HepG2 (cell line): ENCODE data around the gene ZNF678. TPM values are rescaled to one million over a fixed set of nuclear protein-coding genes. Genes with fewer than 3 reads are reported as not detected.
A peak's percentile ranks its signal among the peaks of the same experiment; 100 is the strongest.

ENCODE experiments used
- ATAC-seq: fragments of 200-7000 bp; cut with Tn5 transposase; 3 replicates; pipeline ENCODE4 v1.9.1; 2020; ENCODE audit warnings: mild to moderate bottlenecking, moderate library complexity
- BruUV-seq: library from RNA; stranded (reverse); fragments of 400-500 nt; replicated peaks from 2 replicates; lab custom pipeline; 2021; lab: Mats Ljungman, UMichigan
- CTCF ChIA-PET: fragments of 300-600 bp; formaldehyde crosslinking; extraction: SDS; loops from one replicate; lab custom pipeline; 2021; ENCODE audit warnings: low total read pairs, inconsistent platforms, low intra/inter-chr PET ratio; lab: Yijun Ruan, JAX
- POLR2A ChIA-PET: fragments of 350-600 bp; sonication (Branson Sonifier 250); formaldehyde crosslinking; loops from one replicate; lab custom pipeline; 2020; ENCODE audit warnings: antibody characterized with exemption, inconsistent platforms; lab: Yijun Ruan, JAX
- DNase-seq: peaks from one replicate; pipeline ENCODE4 v3.0.0-alpha.2; 2015; ENCODE audit warnings: low spot score
- FAIRE-seq: peaks from 3 replicates; lab custom pipeline; 2011; peaks lifted over from hg19 to GRCh38; lab: Jason Lieb, UNC
- H2AFZ ChIP-seq: one replicate; pipeline ENCODE4 v1.6.1; 2011; ENCODE audit warnings: low read length, inconsistent platforms
- H3K27ac ChIP-seq: fragments of 300-600 bp; 3 replicates; pipeline ENCODE4 v1.8.0; 2011; ENCODE audit warnings: mixed run types, mild to moderate bottlenecking, mixed read lengths, low read length, inconsistent platforms; ENCODE audit not compliant: insufficient read depth; ENCODE audit errors: extremely low read length
- H3K27me3 ChIP-seq, 2 experiments: fragments of 200-600 bp in 1 of 2; 2 replicates in 1 of 2; 3 replicates in 1 of 2; pipeline versions ENCODE4 v1.6.0 to v1.8.0; 2011; ENCODE audit warnings: low read length in 2 of 2, mild to moderate bottlenecking in 2 of 2, moderate library complexity in 2 of 2, inconsistent platforms in 1 of 2; ENCODE audit not compliant: insufficient read depth in 2 of 2, control insufficient read depth in 1 of 2
- H3K36me3 ChIP-seq, 2 experiments: fragments of 200-600 bp in 1 of 2; replicated peaks in 1 of 2; 2 replicates in 1 of 2; 3 replicates in 1 of 2; pipeline versions ENCODE4 v1.5.1 to v1.8.0; 2011; ENCODE audit warnings: low read length in 2 of 2, inconsistent platforms in 1 of 2; ENCODE audit not compliant: insufficient read depth in 2 of 2, control insufficient read depth in 1 of 2
- H3K4me1 ChIP-seq: 2 replicates; pipeline ENCODE4 v1.5.1; 2012; ENCODE audit warnings: low read length, inconsistent platforms; ENCODE audit not compliant: insufficient read depth
- H3K4me2 ChIP-seq: 2 replicates; pipeline ENCODE4 v1.6.0; 2011; ENCODE audit warnings: low read depth, low read length, inconsistent platforms
- H3K4me3 ChIP-seq, 3 experiments: fragments of 200-600 bp in 1 of 3; sonication (generic), shearing (Covaris generic) in 1 of 3; replicated peaks in 1 of 3; 2 replicates each; pipeline ENCODE4 v1.5.1; 2011 to 2016; ENCODE audit warnings: low read length in 3 of 3, inconsistent platforms in 2 of 3, low read depth in 2 of 3, mild to moderate bottlenecking in 2 of 3, control low read depth in 1 of 3, mixed read lengths in 1 of 3; ENCODE audit not compliant: insufficient read depth in 1 of 3
- H3K79me2 ChIP-seq: one replicate; pipeline ENCODE4 v1.6.1; 2011; ENCODE audit warnings: low read length, inconsistent platforms; ENCODE audit not compliant: insufficient read depth
- H3K9ac ChIP-seq: 2 replicates; pipeline ENCODE4 v1.6.0; 2011; ENCODE audit warnings: mild to moderate bottlenecking, low read depth, low read length, inconsistent platforms; ENCODE audit not compliant: insufficient read depth
- H3K9me3 ChIP-seq: 2 replicates; pipeline ENCODE4 v1.5.1; 2012; ENCODE audit warnings: mild to moderate bottlenecking, low read length
- H4K20me1 ChIP-seq: 2 replicates; pipeline ENCODE4 v1.6.0; 2011; ENCODE audit warnings: inconsistent platforms, mild to moderate bottlenecking, low read length, moderate library complexity; ENCODE audit not compliant: insufficient read depth
- FOXK2 ChIP-seq: fragments of 450-650 bp; IDR thresholded peaks from 2 replicates; pipeline ENCODE4 v1.6.1; 2016
- GZF1 ChIP-seq: sonication (generic); formaldehyde crosslinking; IDR thresholded peaks from 2 replicates; pipeline ENCODE4 v1.5.1; 2020; ENCODE audit warnings: mild to moderate bottlenecking, missing genetic modification reagents
- KLF13 ChIP-seq: sonication (generic); formaldehyde crosslinking; IDR thresholded peaks from 2 replicates; pipeline ENCODE4 v1.4.0; 2020; ENCODE audit warnings: mild to moderate bottlenecking, missing genetic modification reagents
- MBNL3 ChIP-seq: fragments of 250-450 bp; sonication (Bioruptor Pico); conservative IDR thresholded peaks from 2 replicates; pipeline ENCODE4 v1.8.0; 2022; ENCODE audit warnings: mild to moderate bottlenecking, inconsistent platforms
- NR2F6 ChIP-seq, 2 experiments: IDR thresholded peaks; 2 replicates each; pipeline ENCODE4 v1.6.1; 2016; ENCODE audit warnings: antibody characterized with exemption in 1 of 2, mild to moderate bottlenecking in 1 of 2
- POLR2A ChIP-seq, 2 experiments: IDR thresholded peaks; 2 replicates each; pipeline ENCODE4 v1.6.1; 2011; ENCODE audit warnings: low read depth in 2 of 2, low read length in 2 of 2, mild to moderate bottlenecking in 1 of 2, moderate library complexity in 1 of 2; ENCODE audit not compliant: insufficient read depth in 1 of 2
- RARG ChIP-seq: sonication (generic); formaldehyde crosslinking; IDR thresholded peaks from 2 replicates; pipeline ENCODE4 v1.4.0; 2020; ENCODE audit warnings: low read depth, mild to moderate bottlenecking, missing genetic modification reagents
- ZFP36L2 ChIP-seq: sonication (generic); formaldehyde crosslinking; IDR thresholded peaks from 2 replicates; pipeline ENCODE4 v1.4.0; 2020; ENCODE audit warnings: missing genetic modification reagents
- ZFP62 ChIP-seq: sonication (generic); formaldehyde crosslinking; IDR thresholded peaks from 2 replicates; pipeline ENCODE4 v1.4.0; 2020; ENCODE audit warnings: missing genetic modification reagents
- ZNF207 ChIP-seq: fragments of 450-650 bp; IDR thresholded peaks from 2 replicates; pipeline ENCODE4 v1.6.1; 2016; ENCODE audit warnings: antibody characterized with exemption, borderline replicate concordance
- ZNF564 ChIP-seq: sonication (generic); formaldehyde crosslinking; IDR thresholded peaks from 2 replicates; pipeline ENCODE4 v1.8.1; 2023; ENCODE audit warnings: mild to moderate bottlenecking, missing genetic modification reagents
- ZNF577 ChIP-seq: sonication (generic); formaldehyde crosslinking; IDR thresholded peaks from 2 replicates; pipeline ENCODE4 v1.4.0; 2020; ENCODE audit warnings: mild to moderate bottlenecking, low read depth, missing genetic modification reagents, borderline replicate concordance
- WGBS: methylation state at CpG from one replicate; pipeline ENCODE4 v1.1.6; 2017; ENCODE audit warnings: low lambda C conversion rate; 5-methylcytosine and 5-hydroxymethylcytosine counted together
- in situ Hi-C: cut with HindIII; loops from 2 replicates; pipeline ENCODE4 v1.10.0; 2017; ENCODE audit warnings: low pct_unique_long_range_greater_than_20kb; ENCODE audit not compliant: extremely low pct_ligation_motif_present
- intact Hi-C: fragments of 100-400 bp; cut with micrococcal nuclease; formaldehyde crosslinking; loops from one replicate; pipeline ENCODE4 v1.10.0; 2022; ENCODE audit not compliant: unreplicated experiment
- polyA plus RNA-seq, 8 experiments: library from polyadenylated mRNA; depleted of rRNA in 3 of 8; stranded (reverse) in 7 of 8; unstranded in 1 of 8; fragments of >200 nt; fragmentation: Illumina TruSeq in 4 of 8; extraction: Trizol in 4 of 8; gene quantifications; 2 replicates each; pipeline versions ENCODE4 v1.2.1 to v1.2.3, GENCODE V29; 2011 to 2016; ENCODE audit warnings: low read depth in 4 of 8, missing spikeins in 1 of 8, mixed read lengths in 1 of 8; ENCODE audit not compliant: insufficient read depth in 1 of 8
- total RNA-seq, 5 experiments: library from RNA; depleted of rRNA; stranded (reverse); fragments of >200 nt; fragmentation: Illumina TruSeq; extraction: Trizol; gene quantifications; 2 replicates each; pipeline ENCODE4 v1.2.3, GENCODE V29; 2016; ENCODE audit warnings: low read depth in 1 of 5
- TF ChIP-seq, protein P1 (sequence below): sonication (generic); IDR thresholded peaks from 2 replicates; pipeline ENCODE4 v1.6.1; 2016; ENCODE audit warnings: low read depth, borderline replicate concordance
- TF ChIP-seq, protein P2 (sequence below): sonication (generic); formaldehyde crosslinking; IDR thresholded peaks from 2 replicates; pipeline ENCODE4 v1.4.0; 2020; ENCODE audit warnings: mild to moderate bottlenecking, missing genetic modification reagents
- TF ChIP-seq, protein P3 (sequence below): sonication (generic); formaldehyde crosslinking; conservative IDR thresholded peaks from 2 replicates; pipeline ENCODE4 v1.8.0; 2022; ENCODE audit warnings: mild to moderate bottlenecking, moderate library complexity, missing genetic modification reagents

Gene ZNF678
- total and polyA plus RNA-seq, 2 of the 13 experiments (the other 11 are each of a cell fraction or from before 2014, with no cell fraction given): 2.0 to 7.6 TPM

DNA sequence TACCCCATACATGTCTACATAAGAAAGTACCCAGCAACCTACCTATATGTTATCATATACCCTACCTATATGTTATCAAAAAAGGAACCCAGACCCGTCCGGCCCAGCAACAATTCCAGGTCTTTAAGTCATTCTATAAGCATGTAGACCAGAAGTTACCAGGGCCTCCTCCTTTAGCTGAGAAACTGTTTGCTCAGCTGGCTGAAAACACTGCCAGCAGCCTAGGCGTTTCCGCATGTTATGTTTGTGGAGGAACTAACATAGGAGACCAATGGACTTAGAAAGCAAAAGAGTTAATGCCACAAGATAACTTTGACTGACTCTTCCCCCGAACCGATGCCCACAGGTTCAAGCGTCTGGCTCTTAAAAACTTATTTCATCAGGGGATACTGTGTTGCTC, 7.1 kb upstream of the ZNF678 start:
- Histone ChIP-seq H3K27ac (no peak overlapping the region), H3K4me2 (no peak overlapping the region), H3K27me3 (peaks cover 0 to 4% of the 10 kb centered on the region in 2 experiments; a peak in 1 of 5 replicates), H3K4me1 (no peaks in the 10 kb centered on the region), H3K9ac (no peak overlapping the region), H3K36me3 (no peaks in the 10 kb centered on the region), H3K79me2 (no peaks in the 10 kb centered on the region), H3K9me3 (peaks cover 8% of the 10 kb centered on the region), H4K20me1 (no peaks in the 10 kb centered on the region), H3K4me3 (no peak overlapping the region), H2AFZ (no peak overlapping the region)
- ChIA-PET POLR2A (no interaction called here), CTCF (no interaction called here)
- in situ Hi-C loops: no loop called here
- no peak for DNase-seq
- TF ChIP-seq, protein P1, sequence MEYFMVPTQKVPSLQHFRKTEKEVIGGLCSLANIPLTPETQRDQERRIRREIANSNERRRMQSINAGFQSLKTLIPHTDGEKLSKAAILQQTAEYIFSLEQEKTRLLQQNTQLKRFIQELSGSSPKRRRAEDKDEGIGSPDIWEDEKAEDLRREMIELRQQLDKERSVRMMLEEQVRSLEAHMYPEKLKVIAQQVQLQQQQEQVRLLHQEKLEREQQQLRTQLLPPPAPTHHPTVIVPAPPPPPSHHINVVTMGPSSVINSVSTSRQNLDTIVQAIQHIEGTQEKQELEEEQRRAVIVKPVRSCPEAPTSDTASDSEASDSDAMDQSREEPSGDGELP: peak; percentile 32; the same call in 1 of the 2 replicates
- TF ChIP-seq GZF1 (CRISPR knock-in tag): no peak
- 21% methylated on average over 7 of the region's 7 CpGs for WGBS
- no TSS peak for BruUV-seq
- FAIRE-seq: no peak
- intact Hi-C loops: no loop called here
- no peak for ATAC-seq

DNA sequence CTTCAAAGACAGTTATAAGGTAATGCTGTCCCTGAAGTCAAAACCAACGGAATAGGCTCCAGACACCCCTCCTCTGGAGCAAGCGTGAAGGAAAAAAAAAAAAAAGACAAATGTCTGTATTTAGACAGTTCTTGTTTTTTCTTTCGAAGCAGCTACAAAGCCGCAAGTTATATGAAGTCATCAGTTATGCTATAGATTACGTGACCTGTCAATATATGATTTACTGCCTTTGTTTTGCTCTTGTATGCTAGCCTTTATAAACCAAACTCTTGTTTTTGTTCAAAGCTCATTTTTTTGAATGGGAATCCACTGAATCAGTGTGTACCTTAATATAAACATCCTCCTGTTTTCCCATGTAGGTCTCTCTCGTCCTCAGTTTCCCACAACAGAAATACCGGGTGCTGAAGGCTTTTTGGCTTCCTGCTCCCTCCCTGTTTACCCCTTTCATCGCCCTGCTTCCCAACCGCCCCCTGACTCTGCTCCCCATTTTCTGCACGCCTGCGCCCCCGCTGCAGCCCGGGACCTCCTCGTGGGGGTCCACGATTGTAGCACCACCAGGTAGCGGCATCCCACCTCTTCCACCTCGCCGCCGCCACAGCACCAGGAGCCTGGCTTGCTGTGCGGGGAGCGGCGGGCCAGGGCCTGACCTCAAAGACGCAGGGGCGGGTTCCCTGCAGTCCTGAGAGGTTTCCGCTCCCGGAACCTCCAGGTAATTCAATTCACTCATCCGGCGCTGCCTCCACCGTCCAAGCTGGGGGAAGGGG, 5.2 kb upstream of the ZNF678 start:
- in situ Hi-C loops: no loop called here
- H3K36me3 ChIP-seq: no peaks in the 10 kb centered on the region
- no peak for FAIRE-seq
- no peaks in the 10 kb centered on the region for H3K79me2 ChIP-seq
- peaks cover 4% of the 10 kb centered on the region; the same call in 1 of the 2 replicates for H3K4me1 ChIP-seq
- no peak for ATAC-seq
- no peaks in the 10 kb centered on the region for H4K20me1 ChIP-seq
- no peak overlapping the region for H2AFZ ChIP-seq
- ChIA-PET POLR2A (no interaction called here), CTCF (no interaction called here)
- 67% methylated on average over 27 of the region's 29 CpGs for WGBS
- H3K27me3 ChIP-seq: peaks cover 0 to 4% of the 10 kb centered on the region in 2 experiments; a peak in 1 of 5 replicates
- no peaks in the 10 kb centered on the region; the same call in 1 of the 2 replicates for H3K9me3 ChIP-seq
- no peak overlapping the region for H3K9ac ChIP-seq
- intact Hi-C loops: no loop called here
- no TSS peak for BruUV-seq
- H3K4me2 ChIP-seq: no peak overlapping the region
- TF ChIP-seq RARG (CRISPR knock-in tag): no peak
- TF ChIP-seq ZNF207: no peak
- TF ChIP-seq, protein P2, sequence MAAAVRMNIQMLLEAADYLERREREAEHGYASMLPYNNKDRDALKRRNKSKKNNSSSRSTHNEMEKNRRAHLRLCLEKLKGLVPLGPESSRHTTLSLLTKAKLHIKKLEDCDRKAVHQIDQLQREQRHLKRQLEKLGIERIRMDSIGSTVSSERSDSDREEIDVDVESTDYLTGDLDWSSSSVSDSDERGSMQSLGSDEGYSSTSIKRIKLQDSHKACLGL (CRISPR knock-in tag): no peak
- no peak for TF ChIP-seq ZNF577
- no peak for TF ChIP-seq POLR2A (IDR thresholded peaks at IDR 0.05; ENCODE audit: insufficient read depth in 1 of 2, low read depth in 2 of 2, low read length in 2 of 2)
- TF ChIP-seq MBNL3 (CRISPR knock-in tag): no peak
- TF ChIP-seq ZFP36L2 (CRISPR knock-in tag): no peak
- no peak for TF ChIP-seq ZFP62 (CRISPR knock-in tag)
- no peak for TF ChIP-seq ZNF564 (CRISPR knock-in tag)
- no peak for TF ChIP-seq FOXK2
- TF ChIP-seq KLF13: no peak
- TF ChIP-seq NR2F6 (IDR thresholded peaks at IDR 0.05): no peak
- no peak for TF ChIP-seq NR2F6 (CRISPR knock-in tag; IDR thresholded peaks at IDR 0.05)
- TF ChIP-seq, protein P3, sequence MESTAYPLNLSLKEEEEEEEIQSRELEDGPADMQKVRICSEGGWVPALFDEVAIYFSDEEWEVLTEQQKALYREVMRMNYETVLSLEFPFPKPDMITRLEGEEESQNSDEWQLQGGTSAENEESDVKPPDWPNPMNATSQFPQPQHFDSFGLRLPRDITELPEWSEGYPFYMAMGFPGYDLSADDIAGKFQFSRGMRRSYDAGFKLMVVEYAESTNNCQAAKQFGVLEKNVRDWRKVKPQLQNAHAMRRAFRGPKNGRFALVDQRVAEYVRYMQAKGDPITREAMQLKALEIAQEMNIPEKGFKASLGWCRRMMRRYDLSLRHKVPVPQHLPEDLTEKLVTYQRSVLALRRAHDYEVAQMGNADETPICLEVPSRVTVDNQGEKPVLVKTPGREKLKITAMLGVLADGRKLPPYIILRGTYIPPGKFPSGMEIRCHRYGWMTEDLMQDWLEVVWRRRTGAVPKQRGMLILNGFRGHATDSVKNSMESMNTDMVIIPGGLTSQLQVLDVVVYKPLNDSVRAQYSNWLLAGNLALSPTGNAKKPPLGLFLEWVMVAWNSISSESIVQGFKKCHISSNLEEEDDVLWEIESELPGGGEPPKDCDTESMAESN (CRISPR knock-in tag): no peak
- no peak overlapping the region for H3K4me3 ChIP-seq
- no peak overlapping the region for H3K27ac ChIP-seq
- DNase-seq: no peak
